PC-3 (cell line): Measurements from ENCODE around the gene TTC28.

Experiments used
- CTCF ChIP-seq: fragments of 300-600 bp; sonication (generic); conservative IDR thresholded peaks from 2 replicates; pipeline ENCODE4 v1.5.1; 2017; ENCODE audit warnings: antibody characterized with exemption, low read depth, mild to moderate bottlenecking, low read length
- EZH2 ChIP-seq: fragments of 300-600 bp; sonication (generic); IDR thresholded peaks from one replicate; pipeline ENCODE4 v1.6.1; 2017; ENCODE audit warnings: antibody characterized with exemption, mild to moderate bottlenecking, low read length; ENCODE audit not compliant: unreplicated experiment
- EZH2phosphoT487 ChIP-seq: fragments of 300-600 bp; sonication (generic); IDR thresholded peaks from 2 replicates; pipeline ENCODE4 v1.6.1; 2018; ENCODE audit warnings: mild to moderate bottlenecking, antibody characterized with exemption, low read length, borderline replicate concordance

GRCh38 chr22:28054819-28055208 lies 624.8 kb downstream of the TTC28 start:
- TF ChIP-seq CTCF (no peak), EZH2 (no peak), EZH2phosphoT487 (no peak)
